Measurements from ENCODE around the gene SDHA.
"Not testable (repeated sequence)": the region's sequence is repeated elsewhere in the genome, so short reads cannot be mapped to it uniquely, and the experiment has no call there.

GRCh38 chr5:290200-290599 is 72.1 kb downstream of the SDHA start:
- TF ChIP-seq, protein P1, sequence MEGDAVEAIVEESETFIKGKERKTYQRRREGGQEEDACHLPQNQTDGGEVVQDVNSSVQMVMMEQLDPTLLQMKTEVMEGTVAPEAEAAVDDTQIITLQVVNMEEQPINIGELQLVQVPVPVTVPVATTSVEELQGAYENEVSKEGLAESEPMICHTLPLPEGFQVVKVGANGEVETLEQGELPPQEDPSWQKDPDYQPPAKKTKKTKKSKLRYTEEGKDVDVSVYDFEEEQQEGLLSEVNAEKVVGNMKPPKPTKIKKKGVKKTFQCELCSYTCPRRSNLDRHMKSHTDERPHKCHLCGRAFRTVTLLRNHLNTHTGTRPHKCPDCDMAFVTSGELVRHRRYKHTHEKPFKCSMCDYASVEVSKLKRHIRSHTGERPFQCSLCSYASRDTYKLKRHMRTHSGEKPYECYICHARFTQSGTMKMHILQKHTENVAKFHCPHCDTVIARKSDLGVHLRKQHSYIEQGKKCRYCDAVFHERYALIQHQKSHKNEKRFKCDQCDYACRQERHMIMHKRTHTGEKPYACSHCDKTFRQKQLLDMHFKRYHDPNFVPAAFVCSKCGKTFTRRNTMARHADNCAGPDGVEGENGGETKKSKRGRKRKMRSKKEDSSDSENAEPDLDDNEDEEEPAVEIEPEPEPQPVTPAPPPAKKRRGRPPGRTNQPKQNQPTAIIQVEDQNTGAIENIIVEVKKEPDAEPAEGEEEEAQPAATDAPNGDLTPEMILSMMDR (IDR thresholded peaks at IDR 0.05), result not testable (repeated sequence)
- not testable (repeated sequence) for TF ChIP-seq POLR2A (IDR thresholded peaks at IDR 0.05)
